Measurements from ENCODE around the gene VIM. TPM values are rescaled to one million over a fixed set of nuclear protein-coding genes. Genes with fewer than 3 reads are reported as not detected.
A peak's percentile ranks its signal among the peaks of the same experiment; 100 is the strongest.

VIM gene
- total RNA-seq, 2 experiments from 2014 or later, result 590 to 602 TPM

DNA sequence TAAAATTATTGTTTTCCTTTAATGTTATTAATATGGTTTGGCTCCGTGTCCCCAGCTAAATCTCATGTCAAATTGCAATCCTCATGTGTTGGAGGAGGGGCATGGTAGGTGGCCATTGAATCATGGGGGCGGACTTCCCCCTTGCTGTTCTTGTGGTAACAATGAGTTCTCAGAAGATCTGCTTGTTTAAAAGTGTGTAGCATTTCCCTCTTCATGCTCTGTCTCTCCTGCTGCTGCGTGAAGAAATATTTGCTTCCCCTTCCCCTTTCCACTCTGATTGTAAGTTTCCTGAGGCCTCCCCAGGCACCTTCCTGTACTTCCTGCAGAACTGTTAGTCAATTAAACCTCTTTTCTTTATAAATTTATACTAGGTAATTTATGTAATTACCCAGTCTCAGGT lies 27.5 kb downstream of the VIM start:
- H3K27me3 Mint-ChIP-seq, result peaks cover 1% of the 10 kb centered on the region
- ATAC-seq (no peak), DNase-seq (peak; percentile 38)
- TF ChIP-seq, protein P1, sequence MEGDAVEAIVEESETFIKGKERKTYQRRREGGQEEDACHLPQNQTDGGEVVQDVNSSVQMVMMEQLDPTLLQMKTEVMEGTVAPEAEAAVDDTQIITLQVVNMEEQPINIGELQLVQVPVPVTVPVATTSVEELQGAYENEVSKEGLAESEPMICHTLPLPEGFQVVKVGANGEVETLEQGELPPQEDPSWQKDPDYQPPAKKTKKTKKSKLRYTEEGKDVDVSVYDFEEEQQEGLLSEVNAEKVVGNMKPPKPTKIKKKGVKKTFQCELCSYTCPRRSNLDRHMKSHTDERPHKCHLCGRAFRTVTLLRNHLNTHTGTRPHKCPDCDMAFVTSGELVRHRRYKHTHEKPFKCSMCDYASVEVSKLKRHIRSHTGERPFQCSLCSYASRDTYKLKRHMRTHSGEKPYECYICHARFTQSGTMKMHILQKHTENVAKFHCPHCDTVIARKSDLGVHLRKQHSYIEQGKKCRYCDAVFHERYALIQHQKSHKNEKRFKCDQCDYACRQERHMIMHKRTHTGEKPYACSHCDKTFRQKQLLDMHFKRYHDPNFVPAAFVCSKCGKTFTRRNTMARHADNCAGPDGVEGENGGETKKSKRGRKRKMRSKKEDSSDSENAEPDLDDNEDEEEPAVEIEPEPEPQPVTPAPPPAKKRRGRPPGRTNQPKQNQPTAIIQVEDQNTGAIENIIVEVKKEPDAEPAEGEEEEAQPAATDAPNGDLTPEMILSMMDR (IDR thresholded peaks at IDR 0.05), result no peak
- H3K9me3 Mint-ChIP-seq, result no peaks in the 10 kb centered on the region
- peaks cover 10% of the 10 kb centered on the region for H3K4me1 Mint-ChIP-seq (ENCODE audit: low read depth)
- intact Hi-C loops (cut with micrococcal nuclease), result loop anchor here (5.0 kb wide), 1 partner anchor 428 kb away; no protein-coding TSS in a partner anchor
- CTCF ChIA-PET, result interaction anchor here (1.1 to 2.8 kb wide), 4 partner anchors 12 to 427 kb away, joined by 3 to 9 read pairs (median 3); no protein-coding TSS in a partner anchor
- POLR2A ChIA-PET, result no interaction called here
- H3K36me3 Mint-ChIP-seq (ENCODE audit: low read depth), result no peaks in the 10 kb centered on the region
- H3K27ac Mint-ChIP-seq, result no peak overlapping the region
- H3K4me3 Mint-ChIP-seq, result no peak overlapping the region

DNA sequence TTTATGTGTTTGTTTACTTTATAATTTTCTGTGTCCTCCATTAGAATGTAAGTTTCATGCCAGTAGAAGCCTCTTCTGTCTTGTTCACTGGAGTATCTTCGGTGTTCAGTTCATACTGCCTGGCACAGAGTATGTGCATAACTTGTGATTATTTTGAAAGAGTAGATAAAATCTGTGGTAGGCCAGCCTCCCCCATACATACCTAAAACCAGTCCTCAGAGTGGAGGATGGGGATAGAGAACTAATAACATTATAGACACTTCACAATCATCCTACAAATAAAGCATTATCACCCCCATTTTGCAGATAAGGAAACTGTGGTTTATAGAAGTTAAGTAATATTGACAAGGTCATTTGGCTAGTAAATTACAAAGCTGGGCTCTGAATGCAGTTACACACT lies 28.0 kb downstream of the VIM start:
- no peaks in the 10 kb centered on the region for H3K9me3 Mint-ChIP-seq
- CTCF ChIA-PET, result interaction anchor here (1.0 to 1.6 kb wide), 11 partner anchors 14 to 431 kb away, joined by 3 to 10 read pairs (median 5); no protein-coding TSS in a partner anchor
- no peak overlapping the region for H3K27ac Mint-ChIP-seq
- TF ChIP-seq, protein P1 (IDR thresholded peaks at IDR 0.05), result no peak
- H3K4me1 Mint-ChIP-seq (ENCODE audit: low read depth), result peaks cover 10% of the 10 kb centered on the region
- DNase-seq, result no peak
- intact Hi-C loops (cut with micrococcal nuclease), result loop anchor here (5.0 kb wide), 1 partner anchor 429 kb away; no protein-coding TSS in a partner anchor
- ATAC-seq, result no peak
- no peaks in the 10 kb centered on the region for H3K36me3 Mint-ChIP-seq (ENCODE audit: low read depth)
- H3K27me3 Mint-ChIP-seq, result peaks cover 1% of the 10 kb centered on the region
- no peak overlapping the region for H3K4me3 Mint-ChIP-seq
- POLR2A ChIA-PET, result interaction anchor here (1.0 kb wide), 1 partner anchor 438 kb away, joined by 3 read pairs; the partner anchor contains the start of gene RSU1

DNA sequence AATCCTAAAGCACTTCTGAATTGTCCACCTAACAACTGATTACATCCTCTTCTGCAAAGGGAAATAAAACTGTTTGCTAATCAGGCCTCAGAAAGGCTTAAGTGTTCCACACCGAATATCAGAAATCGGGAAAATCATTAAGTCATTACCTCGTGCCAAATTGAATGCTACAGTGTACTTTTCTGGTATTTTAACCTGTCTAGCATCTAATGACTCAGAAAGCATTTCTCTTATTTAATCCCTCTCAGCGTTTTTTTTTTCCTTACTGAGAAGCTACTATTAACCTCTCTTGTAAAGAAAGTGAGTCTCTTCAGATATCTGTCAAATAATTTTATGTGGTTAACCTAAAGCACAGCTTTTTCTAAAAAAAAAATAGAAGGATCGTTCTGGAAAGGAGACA lies 28.6 kb downstream of the VIM start:
- intact Hi-C loops (cut with micrococcal nuclease), result loop anchor here (1.0 to 5.0 kb wide), 2 partner anchors 413 to 429 kb away; no protein-coding TSS in a partner anchor
- CTCF ChIA-PET, result interaction anchor here (0.7 to 1.6 kb wide), 25 partner anchors 11 to 1354 kb away, joined by 3 to 10 read pairs (median 4); partner anchors contain the start of gene VIM
- POLR2A ChIA-PET, result interaction anchor here (1.0 kb wide), 1 partner anchor 439 kb away, joined by 3 read pairs; the partner anchor contains the start of gene RSU1
- Mint-ChIP-seq H3K4me3 (no peak overlapping the region), H3K27ac (no peak overlapping the region), H3K36me3 (ENCODE audit: low read depth) (no peaks in the 10 kb centered on the region), H3K9me3 (no peaks in the 10 kb centered on the region), H3K27me3 (peaks cover 1% of the 10 kb centered on the region), H3K4me1 (ENCODE audit: low read depth) (peaks cover 10% of the 10 kb centered on the region)
- ATAC-seq (no peak), DNase-seq (no peak)
- TF ChIP-seq, protein P1 (IDR thresholded peaks at IDR 0.05), result no peak

DNA sequence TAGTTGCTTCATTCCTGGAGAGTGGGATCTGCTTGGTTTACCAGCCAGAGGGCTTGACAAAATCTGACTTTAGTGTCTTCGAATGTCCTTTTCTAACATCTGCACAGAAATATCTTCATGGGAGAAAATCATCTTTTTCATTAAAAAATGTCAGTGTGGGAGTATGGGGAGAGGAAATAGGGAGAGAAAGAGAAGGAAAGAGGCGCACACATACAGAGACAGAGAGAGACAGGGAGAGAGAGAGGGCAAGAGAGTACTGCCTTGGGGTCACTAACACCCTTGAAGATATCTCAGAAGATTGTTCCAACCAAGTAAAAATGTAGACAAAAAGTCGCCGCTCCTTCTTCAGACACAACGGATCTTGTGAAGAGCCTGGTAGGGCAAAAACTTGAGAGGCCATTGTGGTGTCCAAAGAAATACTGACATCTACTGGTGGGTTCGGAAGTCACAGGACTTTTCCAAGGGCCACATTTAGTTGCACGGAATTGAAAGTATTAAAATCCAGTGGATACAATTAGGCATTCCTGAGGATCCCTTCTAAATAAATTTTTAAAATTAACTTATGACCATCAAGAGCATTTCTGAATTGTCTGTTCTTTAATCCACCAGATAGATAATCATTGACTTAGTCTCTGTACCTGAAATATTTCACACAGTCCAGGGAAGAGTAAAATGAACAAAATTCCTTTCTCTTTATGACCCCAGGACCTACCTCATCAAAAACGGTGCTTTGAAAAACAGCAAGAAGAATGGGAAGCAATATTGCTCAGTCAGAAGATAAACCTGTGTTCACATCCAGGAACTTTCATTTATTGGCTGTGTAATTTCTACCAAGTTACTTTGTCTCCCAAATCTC lies 29.7 kb downstream of the VIM start:
- peaks cover 1% of the 10 kb centered on the region for H3K27me3 Mint-ChIP-seq
- H3K27ac Mint-ChIP-seq, result peak overlapping the region; percentile 12
- H3K4me3 Mint-ChIP-seq, result peak overlapping the region; percentile 34
- H3K36me3 Mint-ChIP-seq (ENCODE audit: low read depth), result no peaks in the 10 kb centered on the region
- ChIA-PET CTCF (interaction anchor here (0.7 to 3.0 kb wide), 32 partner anchors 10 to 1355 kb away, joined by 3 to 11 read pairs (median 4); partner anchors contain the start of genes RSU1 and VIM), POLR2A (no interaction called here)
- TF ChIP-seq, protein P1 (IDR thresholded peaks at IDR 0.05), result peak; percentile 83
- intact Hi-C loops (cut with micrococcal nuclease), result loop anchor here (1.0 to 5.0 kb wide), 2 partner anchors 414 to 430 kb away; no protein-coding TSS in a partner anchor
- ATAC-seq (peak; percentile 86), DNase-seq (peak; percentile 64)
- H3K4me1 Mint-ChIP-seq (ENCODE audit: low read depth), result peaks cover 10% of the 10 kb centered on the region
- peaks cover 6% of the 10 kb centered on the region for H3K9me3 Mint-ChIP-seq

Measured in activated CD8-positive, alpha-beta T cell treated with anti-CD3 and anti-CD28 coated beads for 36 hours (primary cell).